Ascending aorta (tissue), 2 donors: ENCODE data around the gene OSGIN1. TPM values are rescaled to one million over a fixed set of nuclear protein-coding genes. Genes with fewer than 3 reads are reported as not detected.
"Not testable (repeated sequence)": the region's sequence is repeated elsewhere in the genome, so short reads cannot be mapped to it uniquely, and the experiment has no call there.

Source experiments
- DNase-seq, 2 donors: peaks; one replicate each; pipeline ENCODE4 v3.0.0-alpha.2; 2019; ENCODE audit warnings: low spot score in 2 of 2
- H3K27ac ChIP-seq, 2 donors: fragments of 200-600 bp; sonication (generic); one replicate each; pipeline ENCODE4 v1.5.1; 2016 to 2017; ENCODE audit warnings: mild to moderate bottlenecking in 1 of 2
- H3K27me3 ChIP-seq: fragments of 200-600 bp; sonication (generic); one replicate; pipeline ENCODE4 v1.5.1; 2017
- H3K36me3 ChIP-seq, 2 donors: fragments of 200-600 bp; sonication (generic); one replicate each; pipeline ENCODE4 v1.5.1; 2016
- H3K4me1 ChIP-seq, 2 donors: fragments of 200-600 bp; sonication (generic); one replicate each; pipeline ENCODE4 v1.5.1; 2016 to 2017; ENCODE audit warnings: mild to moderate bottlenecking in 1 of 2
- H3K4me3 ChIP-seq, 2 donors: fragments of 200-600 bp; sonication (generic); one replicate each; pipeline ENCODE4 v1.5.1; 2016 to 2017; ENCODE audit warnings: mild to moderate bottlenecking in 1 of 2
- H3K9me3 ChIP-seq, 2 donors: fragments of 200-600 bp; sonication (generic); one replicate each; pipeline ENCODE4 v1.5.1; 2016
- CTCF ChIP-seq, 3 experiments: fragments of 200-600 bp in 2 of 3; fragments of 450-650 bp in 1 of 3; sonication (generic) in 2 of 3; IDR thresholded peaks; one replicate each; pipeline ENCODE4 v1.5.1; 2016 to 2019; ENCODE audit warnings: antibody characterized with exemption in 3 of 3, mild to moderate bottlenecking in 1 of 3, moderate library complexity in 1 of 3
- intact Hi-C: fragments of 100-400 bp; cut with DNase I; formaldehyde crosslinking; loops from one replicate; pipeline ENCODE4 v1.15.1; 2023
- total RNA-seq: library from RNA; depleted of rRNA; stranded (reverse); fragments of >200 nt; gene quantifications from one replicate; pipeline ENCODE4 v1.1.0, GENCODE V29; 2016

OSGIN1 gene
- total RNA-seq, 1 donor from 2014 or later: 7.8 TPM

- intact Hi-C loops: no loop called here
- no peak for TF ChIP-seq CTCF (IDR thresholded peaks at IDR 0.05)
- Histone ChIP-seq H3K9me3 (no peaks in the 10 kb centered on the region), H3K4me3 (no peak overlapping the region), H3K36me3 (no peaks in the 10 kb centered on the region), H3K27me3 (no peaks in the 10 kb centered on the region), H3K4me1 (no peaks in the 10 kb centered on the region), H3K27ac (no peak overlapping the region)
- no peak for DNase-seq
These were observed 12.2 kb upstream of the OSGIN1 start for GRCh38 chr16:83940630-83941378.

- H3K4me1 ChIP-seq, intact Hi-C loops, H3K36me3 ChIP-seq, H3K9me3 ChIP-seq, DNase-seq, H3K4me3 ChIP-seq, H3K27ac ChIP-seq, H3K27me3 ChIP-seq: not testable (repeated sequence)
These were observed 11.5 kb upstream of the OSGIN1 start for GRCh38 chr16:83941546-83941945.

GRCh38 chr16:83942074-83942473 lies 11.0 kb upstream of the OSGIN1 start:
- no peaks in the 10 kb centered on the region for H3K9me3 ChIP-seq
- H3K27me3 ChIP-seq: no peaks in the 10 kb centered on the region
- H3K4me1 ChIP-seq: no peaks in the 10 kb centered on the region
- H3K36me3 ChIP-seq: no peaks in the 10 kb centered on the region
- DNase-seq: no peak
- no peak overlapping the region for H3K27ac ChIP-seq
- no peak for TF ChIP-seq CTCF (IDR thresholded peaks at IDR 0.05)
- intact Hi-C loops: no loop called here
- no peak overlapping the region for H3K4me3 ChIP-seq

GRCh38 chr16:83942815-83943515 lies 10.1 kb upstream of the OSGIN1 start:
- Histone ChIP-seq H3K9me3 (no peaks in the 10 kb centered on the region), H3K27me3 (no peaks in the 10 kb centered on the region), H3K4me1 (no peaks in the 10 kb centered on the region), H3K36me3 (no peaks in the 10 kb centered on the region), H3K4me3 (no peak overlapping the region), H3K27ac (no peak overlapping the region)
- intact Hi-C loops: no loop called here
- no peak for DNase-seq
- TF ChIP-seq CTCF (IDR thresholded peaks at IDR 0.05): no peak

GRCh38 chr16:83943516-83944050 lies 9.5 kb upstream of the OSGIN1 start:
- no peak for TF ChIP-seq CTCF (IDR thresholded peaks at IDR 0.05)
- no peak overlapping the region for H3K27ac ChIP-seq

GRCh38 chr16:83945587-83945986 lies 7.5 kb upstream of the OSGIN1 start:
- intact Hi-C loops: no loop called here
- no peaks in the 10 kb centered on the region for H3K36me3 ChIP-seq
- H3K4me3 ChIP-seq: no peak overlapping the region
- no peak overlapping the region for H3K27ac ChIP-seq
- TF ChIP-seq CTCF (IDR thresholded peaks at IDR 0.05): no peak
- H3K4me1 ChIP-seq: no peaks in the 10 kb centered on the region
- no peaks in the 10 kb centered on the region for H3K27me3 ChIP-seq
- H3K9me3 ChIP-seq: no peaks in the 10 kb centered on the region
- no peak for DNase-seq

More at GRCh38 chr16:83943516-83944050, 9.5 kb upstream of the OSGIN1 start:
- no peaks in the 10 kb centered on the region for H3K9me3 ChIP-seq
- intact Hi-C loops: no loop called here
- DNase-seq: no peak
- no peaks in the 10 kb centered on the region for H3K36me3 ChIP-seq
- no peaks in the 10 kb centered on the region for H3K4me1 ChIP-seq
- H3K4me3 ChIP-seq: no peak overlapping the region
- no peaks in the 10 kb centered on the region for H3K27me3 ChIP-seq
